Immature natural killer cell (primary cell): ENCODE results near the gene FOXB2. TPM values are rescaled to one million over a fixed set of nuclear protein-coding genes. Genes with fewer than 3 reads are reported as not detected.
"Not testable (repeated sequence)": the region's sequence is repeated elsewhere in the genome, so short reads cannot be mapped to it uniquely, and the experiment has no call there.

Experiments
- DNase-seq, 3 donors: peaks; one replicate each; pipeline ENCODE4 v3.0.0; 2022; ENCODE audit warnings: mixed read lengths in 1 of 3
- H3K27ac Mint-ChIP-seq, 6 donors: one replicate each; pipeline ENCODE4 v1.8.0; 2020; ENCODE audit warnings: mixed read lengths in 6 of 6, mild to moderate bottlenecking in 5 of 6, inconsistent platforms in 4 of 6, moderate library complexity in 3 of 6
- H3K27me3 Mint-ChIP-seq, 3 donors: one replicate each; pipeline ENCODE4 v1.8.0; 2020 to 2021; ENCODE audit warnings: low read depth in 3 of 3, mild to moderate bottlenecking in 3 of 3, mixed read lengths in 3 of 3, moderate library complexity in 3 of 3, inconsistent platforms in 1 of 3
- H3K36me3 Mint-ChIP-seq, 3 donors: one replicate each; pipeline ENCODE4 v1.8.0; 2020; ENCODE audit warnings: mixed read lengths in 3 of 3, inconsistent platforms in 2 of 3, mild to moderate bottlenecking in 2 of 3
- H3K4me1 Mint-ChIP-seq, 2 donors: one replicate each; pipeline ENCODE4 v1.8.0; 2020; ENCODE audit warnings: inconsistent platforms in 2 of 2, mild to moderate bottlenecking in 2 of 2, mixed read lengths in 2 of 2, moderate library complexity in 1 of 2
- H3K4me3 Mint-ChIP-seq, 5 donors: one replicate each; pipeline ENCODE4 v1.8.0; 2020; ENCODE audit warnings: mild to moderate bottlenecking in 5 of 5, mixed read lengths in 5 of 5, inconsistent platforms in 3 of 5, moderate library complexity in 3 of 5
- H3K9me3 Mint-ChIP-seq, 6 donors: one replicate each; pipeline ENCODE4 v1.8.0; 2020; ENCODE audit warnings: mild to moderate bottlenecking in 6 of 6, mixed read lengths in 6 of 6, inconsistent platforms in 4 of 6, moderate library complexity in 3 of 6
- polyA plus RNA-seq, 3 donors: library from polyadenylated mRNA; unstranded; fragments of 300-500 nt; fragmentation: Illumina TruSeq; gene quantifications; one replicate each; pipeline ENCODE4 v1.2.3, GENCODE V29; 2021

The FOXB2 gene
- not detected for polyA plus RNA-seq

DNA sequence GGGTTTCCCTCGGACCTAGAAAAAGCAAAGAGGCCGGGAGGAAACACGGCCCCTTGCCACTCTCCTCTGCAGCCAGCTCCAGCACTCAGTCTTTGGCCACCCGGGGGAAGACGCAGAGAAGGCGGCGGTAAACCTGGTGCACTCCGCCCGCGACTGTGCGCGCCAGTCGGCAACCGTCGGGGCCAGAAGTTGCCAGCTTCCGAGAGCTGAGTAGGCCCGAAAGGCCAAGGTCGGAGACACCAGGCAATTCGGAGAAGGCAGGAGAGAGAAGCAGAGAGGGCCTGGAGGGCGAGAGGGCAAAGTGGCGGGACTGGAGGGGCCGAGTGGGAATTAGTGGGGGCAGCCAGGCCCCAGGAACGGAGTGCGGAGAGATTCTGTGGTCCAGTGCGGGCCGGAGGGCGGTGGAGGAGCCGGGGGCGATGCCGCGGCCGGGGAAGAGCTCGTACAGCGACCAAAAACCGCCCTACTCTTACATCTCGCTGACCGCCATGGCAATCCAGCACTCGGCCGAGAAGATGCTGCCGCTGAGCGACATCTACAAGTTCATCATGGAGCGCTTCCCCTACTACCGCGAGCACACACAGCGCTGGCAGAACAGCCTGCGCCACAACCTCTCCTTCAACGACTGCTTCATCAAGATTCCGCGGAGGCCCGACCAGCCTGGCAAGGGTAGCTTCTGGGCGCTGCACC, at the start of gene FOXB2:
TSS of gene FOXB2 (plus strand) at position 420 of the 690 bp plus-strand sequence. CDS start at position 420, 0 bp downstream.
- H3K27ac Mint-ChIP-seq, result no peak within 1 kb of the TSS
- H3K4me3 Mint-ChIP-seq, result peak within 1 kb of the TSS in 1 of 5 donors; percentile 46
- DNase-seq, result no peak
- peaks cover 7 to 18% of the 10 kb centered on the region in 2 donors for H3K4me1 Mint-ChIP-seq
- H3K9me3 Mint-ChIP-seq, result peaks cover 0 to 5% (median 0%) of the 10 kb centered on the region in 6 donors
- peaks cover 0 to 4% (median 0%) of the 10 kb centered on the region in 3 donors for H3K36me3 Mint-ChIP-seq
- H3K27me3 Mint-ChIP-seq, result peaks cover 19 to 38% (median 36%) of the 10 kb centered on the region in 3 donors

DNA sequence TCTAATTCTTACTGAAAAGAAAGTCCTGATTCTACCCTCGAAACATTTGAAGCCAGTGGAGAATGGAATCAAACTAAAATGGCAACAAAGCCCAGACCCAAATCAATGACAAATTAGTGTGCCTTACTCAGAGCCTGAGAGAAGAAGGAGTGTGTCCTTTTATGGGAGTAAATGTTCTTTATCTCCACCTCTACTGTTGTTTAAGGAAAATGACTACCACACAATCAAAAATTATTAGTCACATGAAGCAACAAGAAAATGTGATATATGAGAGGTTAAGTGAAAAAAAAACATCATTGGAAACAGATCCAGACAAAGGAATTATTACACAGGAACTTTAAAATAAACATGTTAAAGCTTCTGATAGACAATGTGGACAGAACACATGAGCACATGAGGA, 49.7 kb upstream of the FOXB2 start:
- DNase-seq, result no peak
- Mint-ChIP-seq H3K36me3 (no peaks in the 10 kb centered on the region), H3K27me3 (peaks cover 2 to 5% (median 4%) of the 10 kb centered on the region in 3 donors), H3K27ac (no peak overlapping the region), H3K4me1 (no peaks in the 10 kb centered on the region), H3K4me3 (no peak overlapping the region), H3K9me3 (no peaks in the 10 kb centered on the region)

DNA sequence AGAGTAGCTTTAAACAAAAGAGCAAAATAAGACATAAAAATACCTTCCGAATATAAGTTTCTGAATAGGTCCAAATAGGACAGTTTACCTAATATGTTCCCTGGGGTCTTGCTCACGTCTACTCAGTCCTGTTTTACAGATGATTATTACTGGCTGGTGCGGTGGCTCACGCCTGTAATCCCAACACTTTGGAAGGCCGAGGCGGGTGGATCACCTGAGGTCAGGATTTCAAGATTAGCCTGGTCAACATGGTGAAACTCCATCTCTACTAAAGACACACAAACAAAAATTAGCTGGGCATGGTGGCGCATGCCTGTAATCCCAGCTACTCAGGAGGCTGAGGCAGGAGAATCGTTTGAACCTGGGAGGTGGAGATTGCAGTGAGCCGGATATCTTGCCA, 40.6 kb upstream of the FOXB2 start:
- H3K27me3 Mint-ChIP-seq, DNase-seq, H3K4me3 Mint-ChIP-seq, H3K27ac Mint-ChIP-seq, H3K36me3 Mint-ChIP-seq, H3K9me3 Mint-ChIP-seq, H3K4me1 Mint-ChIP-seq: not testable (repeated sequence)

DNA sequence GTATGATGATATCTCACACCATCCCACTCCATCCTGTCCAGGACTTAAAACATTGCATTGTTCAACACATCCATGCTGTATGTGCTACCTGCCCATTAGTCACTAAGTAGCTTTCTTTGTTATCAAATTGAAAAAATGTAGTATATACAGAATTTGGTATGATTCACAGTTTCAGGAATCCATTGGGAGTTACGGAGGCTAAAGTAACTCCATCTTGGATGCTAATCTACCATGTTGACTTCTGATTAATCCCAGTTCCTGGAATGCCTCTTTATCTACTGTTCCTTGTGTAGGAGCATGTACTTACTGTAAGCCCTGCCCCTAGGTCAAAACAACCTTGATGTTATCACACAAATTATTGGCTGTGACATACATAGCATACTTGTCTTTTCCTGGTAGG, 38.9 kb upstream of the FOXB2 start:
- DNase-seq, result no peak
- peaks cover 0 to 7% (median 2%) of the 10 kb centered on the region in 3 donors for H3K27me3 Mint-ChIP-seq
- H3K36me3 Mint-ChIP-seq, result no peaks in the 10 kb centered on the region
- H3K4me1 Mint-ChIP-seq, result no peaks in the 10 kb centered on the region
- no peak overlapping the region for H3K4me3 Mint-ChIP-seq
- H3K27ac Mint-ChIP-seq, result no peak overlapping the region
- peaks cover 0 to 1% (median 0%) of the 10 kb centered on the region in 6 donors for H3K9me3 Mint-ChIP-seq

DNA sequence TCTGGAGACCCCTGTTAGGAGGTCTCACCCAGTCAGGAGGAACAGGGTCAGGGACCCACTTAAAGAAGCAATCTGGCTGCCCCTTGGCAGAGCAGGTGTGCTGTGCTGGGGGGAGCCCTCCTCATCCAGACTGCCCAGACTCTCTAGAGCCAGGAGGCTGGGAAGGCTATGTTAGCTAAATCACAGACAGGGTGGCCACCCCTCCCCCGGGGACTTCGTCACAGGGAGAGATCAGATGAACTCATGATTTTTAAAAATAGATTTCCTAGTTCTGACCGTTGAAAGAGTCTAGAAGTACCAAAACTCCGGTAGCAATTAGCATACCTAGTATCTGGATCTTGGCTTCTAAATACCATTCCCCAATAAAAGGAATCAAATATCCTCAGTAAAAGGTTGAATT, 35.0 kb upstream of the FOXB2 start:
- no peak overlapping the region for H3K27ac Mint-ChIP-seq
- no peaks in the 10 kb centered on the region for H3K36me3 Mint-ChIP-seq
- no peaks in the 10 kb centered on the region for H3K9me3 Mint-ChIP-seq
- no peak for DNase-seq
- H3K4me3 Mint-ChIP-seq, result no peak overlapping the region
- no peaks in the 10 kb centered on the region for H3K4me1 Mint-ChIP-seq
- H3K27me3 Mint-ChIP-seq, result peaks cover 0 to 4% (median 2%) of the 10 kb centered on the region in 3 donors

DNA sequence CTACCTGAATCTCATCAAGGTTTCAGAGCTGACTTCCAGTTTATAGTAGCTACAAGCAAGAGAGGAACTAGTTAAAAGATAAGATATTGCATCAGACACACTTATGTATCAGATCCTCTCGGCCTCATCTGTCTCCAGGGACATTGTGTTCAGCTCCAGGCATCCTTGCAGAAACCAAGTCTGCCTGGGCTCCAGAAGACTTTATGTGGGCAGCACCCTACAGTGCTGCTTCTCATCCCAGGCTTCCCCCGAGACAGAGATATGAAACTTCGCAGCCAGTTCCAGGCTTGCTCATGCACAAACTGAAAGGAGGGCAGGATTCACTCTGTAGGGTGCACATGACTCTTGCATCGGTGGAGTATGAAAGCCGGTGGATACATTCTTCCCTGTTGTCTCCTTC, 33.9 kb upstream of the FOXB2 start:
- Mint-ChIP-seq H3K27ac (no peak overlapping the region), H3K36me3 (no peaks in the 10 kb centered on the region), H3K4me3 (no peak overlapping the region), H3K4me1 (no peaks in the 10 kb centered on the region), H3K27me3 (peaks cover 0 to 8% (median 2%) of the 10 kb centered on the region in 3 donors), H3K9me3 (no peaks in the 10 kb centered on the region)
- DNase-seq, result no peak

DNA sequence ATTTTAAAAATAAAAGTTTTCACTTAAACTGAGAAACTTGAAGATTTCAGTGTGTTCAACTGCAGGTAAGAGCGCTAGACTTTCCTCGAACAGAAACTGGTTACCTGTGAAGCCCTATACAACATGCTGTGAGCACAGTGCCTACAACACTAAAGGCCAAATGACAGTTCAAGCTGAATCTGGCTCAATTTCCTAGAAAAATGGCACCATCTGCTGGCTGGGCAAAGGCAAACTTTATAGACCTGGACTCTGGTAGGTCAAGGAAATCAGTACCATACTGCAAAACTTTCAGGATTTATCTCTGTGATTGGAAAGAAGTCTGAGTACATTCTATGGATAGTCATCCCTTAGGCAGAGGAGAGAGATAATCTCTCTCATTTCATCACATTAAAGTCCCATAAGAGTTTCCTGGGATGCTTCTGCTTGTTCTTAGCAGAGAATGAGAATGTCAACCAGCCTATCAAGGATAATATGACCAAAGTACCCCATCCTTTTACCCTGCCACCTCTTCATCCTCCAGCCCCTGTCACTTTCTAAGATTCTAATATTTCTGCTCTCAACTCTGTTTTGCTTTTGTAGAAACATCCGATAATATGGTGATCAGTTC, 31.8 kb upstream of the FOXB2 start:
- no peak for DNase-seq
- Mint-ChIP-seq H3K9me3 (no peaks in the 10 kb centered on the region), H3K4me1 (no peaks in the 10 kb centered on the region), H3K27me3 (peaks cover 0 to 9% (median 6%) of the 10 kb centered on the region in 3 donors), H3K27ac (no peak overlapping the region), H3K36me3 (no peaks in the 10 kb centered on the region), H3K4me3 (no peak overlapping the region)

DNA sequence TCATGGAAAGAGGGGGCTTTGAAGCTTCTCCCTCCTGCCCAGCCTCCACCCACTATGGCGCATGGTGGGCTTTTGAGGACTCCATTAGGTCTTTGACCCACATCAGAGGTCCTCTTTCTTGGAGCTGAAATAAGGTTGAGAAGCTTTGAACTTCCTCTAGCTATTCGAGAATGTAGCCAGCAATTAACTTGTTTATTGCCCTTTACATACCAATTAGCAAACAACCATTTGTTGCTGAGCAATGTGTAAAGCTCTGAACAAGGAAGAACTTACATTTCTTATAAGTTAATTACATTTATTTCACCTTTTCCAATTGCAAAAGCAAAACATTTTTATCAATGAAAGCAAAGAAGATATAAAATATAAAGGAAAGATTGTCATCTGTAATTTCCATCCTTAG, 30.5 kb upstream of the FOXB2 start:
- no peak overlapping the region for H3K27ac Mint-ChIP-seq
- peaks cover 0 to 9% (median 6%) of the 10 kb centered on the region in 3 donors for H3K27me3 Mint-ChIP-seq
- no peaks in the 10 kb centered on the region for H3K4me1 Mint-ChIP-seq
- H3K4me3 Mint-ChIP-seq, result no peak overlapping the region
- no peak for DNase-seq
- no peaks in the 10 kb centered on the region for H3K9me3 Mint-ChIP-seq
- no peaks in the 10 kb centered on the region for H3K36me3 Mint-ChIP-seq

DNA sequence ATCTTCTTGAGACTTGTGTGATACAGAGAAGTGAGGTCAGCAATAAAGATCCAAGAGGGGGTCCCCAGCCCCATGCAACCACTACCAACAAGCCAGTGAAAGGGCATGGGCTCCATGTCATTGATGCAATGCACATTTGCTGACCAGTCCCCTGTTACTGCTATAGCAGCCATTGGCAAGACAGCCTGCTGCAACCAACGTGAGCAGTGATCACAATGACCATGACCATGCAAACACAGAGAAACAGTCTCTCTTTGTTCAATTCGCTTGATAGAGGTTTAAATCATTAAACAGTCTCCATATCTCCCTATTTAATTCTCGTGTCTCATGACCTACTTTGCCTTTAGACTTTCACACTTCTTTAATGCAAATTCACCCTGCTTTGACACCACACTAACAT, 30.0 kb upstream of the FOXB2 start:
- Mint-ChIP-seq H3K4me1 (no peaks in the 10 kb centered on the region), H3K9me3 (no peaks in the 10 kb centered on the region), H3K4me3 (no peak overlapping the region), H3K27me3 (peaks cover 0 to 9% (median 6%) of the 10 kb centered on the region in 3 donors), H3K36me3 (no peaks in the 10 kb centered on the region), H3K27ac (no peak overlapping the region)
- no peak for DNase-seq

DNA sequence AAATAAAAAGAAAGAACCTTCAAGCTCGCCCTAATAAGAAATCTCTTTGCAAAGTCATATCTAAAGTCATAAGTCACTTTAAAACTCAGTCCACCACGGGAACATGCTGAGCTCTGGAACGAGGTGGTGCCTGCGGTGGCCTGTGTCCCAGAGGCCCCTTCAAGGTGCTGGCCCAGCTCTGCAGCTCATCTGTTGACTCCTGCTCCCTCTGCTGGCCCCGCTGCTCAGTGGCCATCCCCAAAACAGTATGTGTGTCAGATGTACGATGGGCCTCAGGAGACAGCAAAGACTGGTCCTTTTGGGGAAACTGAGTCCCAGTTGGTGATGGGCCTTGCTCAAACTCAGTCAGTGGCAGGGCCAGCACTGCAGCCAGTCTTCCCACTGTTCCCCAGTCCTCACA, 22.8 kb upstream of the FOXB2 start:
- H3K36me3 Mint-ChIP-seq, result no peaks in the 10 kb centered on the region
- no peak overlapping the region for H3K27ac Mint-ChIP-seq
- H3K9me3 Mint-ChIP-seq, result no peaks in the 10 kb centered on the region
- no peaks in the 10 kb centered on the region for H3K4me1 Mint-ChIP-seq
- peaks cover 0 to 3% (median 1%) of the 10 kb centered on the region in 3 donors for H3K27me3 Mint-ChIP-seq
- DNase-seq, result no peak
- H3K4me3 Mint-ChIP-seq, result no peak overlapping the region

DNA sequence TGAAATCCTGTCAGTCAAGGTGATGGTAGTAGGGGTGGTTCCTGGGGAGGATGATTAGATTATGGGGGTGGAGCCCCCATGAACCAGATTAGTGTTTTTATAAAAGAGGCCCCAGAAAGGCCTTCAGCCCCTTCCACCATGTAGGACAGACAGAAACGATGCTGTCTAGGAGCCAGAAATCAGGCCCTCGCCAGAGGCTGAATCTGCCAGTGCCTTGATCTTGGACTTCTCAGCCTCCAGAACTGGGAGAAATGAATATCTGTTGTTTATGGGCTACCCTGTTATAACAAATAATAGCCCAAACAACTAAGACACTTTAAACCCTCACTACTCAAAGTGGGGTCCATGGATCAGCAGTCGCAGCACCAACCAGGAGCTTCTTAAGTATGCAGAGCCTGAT, 20.2 kb upstream of the FOXB2 start:
- no peaks in the 10 kb centered on the region for H3K4me1 Mint-ChIP-seq
- no peak overlapping the region for H3K4me3 Mint-ChIP-seq
- H3K27me3 Mint-ChIP-seq, result peaks cover 0 to 2% (median 1%) of the 10 kb centered on the region in 3 donors
- no peaks in the 10 kb centered on the region for H3K36me3 Mint-ChIP-seq
- DNase-seq, result no peak
- H3K27ac Mint-ChIP-seq, result no peak overlapping the region
- H3K9me3 Mint-ChIP-seq, result peaks cover 0 to 2% (median 0%) of the 10 kb centered on the region in 6 donors

DNA sequence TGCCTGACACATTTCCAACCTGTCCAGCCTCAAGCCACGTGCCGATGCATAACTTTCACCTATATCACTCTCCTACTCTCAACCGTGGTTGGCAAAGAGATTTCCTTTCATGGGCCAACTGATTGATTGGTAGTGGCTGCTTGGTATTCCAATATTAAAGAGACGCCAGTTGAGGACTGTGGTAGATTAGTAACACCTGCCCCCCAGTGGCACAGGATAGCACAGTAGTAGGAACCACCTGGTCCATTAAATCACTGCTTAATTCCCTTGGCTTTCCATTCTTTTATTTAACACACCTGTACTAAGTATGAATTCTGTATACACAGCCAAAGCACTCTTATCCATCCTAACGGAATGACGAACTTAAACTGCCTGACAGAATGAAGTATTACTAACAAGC, 19.1 kb upstream of the FOXB2 start:
- Mint-ChIP-seq H3K9me3 (peaks cover 0 to 2% (median 0%) of the 10 kb centered on the region in 6 donors), H3K27ac (no peak overlapping the region), H3K4me1 (no peaks in the 10 kb centered on the region), H3K27me3 (peaks cover 0 to 2% (median 1%) of the 10 kb centered on the region in 3 donors), H3K36me3 (no peaks in the 10 kb centered on the region), H3K4me3 (no peak overlapping the region)
- DNase-seq, result no peak

DNA sequence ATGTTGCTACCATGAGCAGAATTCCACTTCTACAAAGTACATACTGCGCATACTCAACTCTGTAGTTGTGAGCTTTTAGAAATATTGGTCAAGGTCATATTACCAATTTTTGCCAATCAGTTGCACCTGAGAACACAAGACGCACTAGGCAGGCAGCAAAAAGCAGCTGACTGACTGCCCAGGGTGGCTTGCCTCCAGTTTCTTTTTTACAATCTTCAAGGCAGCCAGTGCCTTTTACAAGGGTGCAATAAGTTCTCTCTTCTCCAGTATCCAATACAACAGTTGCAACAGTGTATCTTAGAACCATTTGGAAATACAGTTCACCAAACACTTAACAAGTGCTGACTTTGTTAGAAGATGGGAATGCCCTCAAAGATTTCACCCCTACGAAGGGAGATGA, 16.1 kb upstream of the FOXB2 start:
- H3K27me3 Mint-ChIP-seq, result peaks cover 0 to 11% (median 7%) of the 10 kb centered on the region in 3 donors
- no peak for DNase-seq
- no peak overlapping the region for H3K27ac Mint-ChIP-seq
- peaks cover 0 to 2% (median 0%) of the 10 kb centered on the region in 6 donors for H3K9me3 Mint-ChIP-seq
- no peaks in the 10 kb centered on the region for H3K4me1 Mint-ChIP-seq
- H3K36me3 Mint-ChIP-seq, result no peaks in the 10 kb centered on the region
- H3K4me3 Mint-ChIP-seq, result no peak overlapping the region

DNA sequence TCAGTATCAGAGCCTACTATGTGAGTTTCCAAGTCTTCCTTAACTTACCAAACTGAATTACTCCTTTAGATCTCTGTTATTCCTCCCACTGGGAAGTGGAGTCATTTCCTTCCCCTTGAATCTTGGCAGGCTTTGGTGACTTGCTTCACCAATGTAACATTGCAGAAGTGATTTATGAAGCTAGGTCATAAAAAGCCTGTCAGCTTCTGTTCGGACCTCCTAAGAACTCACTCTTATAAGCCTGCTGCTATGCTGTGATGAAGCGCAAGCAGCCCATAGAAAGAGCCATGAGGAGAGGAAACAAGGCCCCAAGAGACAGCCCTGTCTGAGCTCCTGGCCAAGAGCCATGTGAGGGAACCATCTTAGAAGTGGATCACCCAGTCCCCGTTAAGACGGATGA, 14.2 kb upstream of the FOXB2 start:
- no peak for DNase-seq
- no peak overlapping the region for H3K4me3 Mint-ChIP-seq
- peaks cover under 1 to 14% (median 10%) of the 10 kb centered on the region in 3 donors for H3K27me3 Mint-ChIP-seq
- peaks cover 0 to 2% (median 0%) of the 10 kb centered on the region in 6 donors for H3K9me3 Mint-ChIP-seq
- H3K27ac Mint-ChIP-seq, result no peak overlapping the region
- H3K36me3 Mint-ChIP-seq, result no peaks in the 10 kb centered on the region
- no peaks in the 10 kb centered on the region for H3K4me1 Mint-ChIP-seq
